OCI-LY1 (cell line): ENCODE results near the gene GRM7.

Source experiments
- H2AFZ ChIP-seq: fragments of 200-600 bp; sonication (generic), shearing (Covaris generic); 2 replicates; pipeline ENCODE4 v1.6.0; 2014; ENCODE audit warnings: antibody characterized with exemption, mild to moderate bottlenecking, low read length
- H3F3A ChIP-seq: fragments of 200-600 bp; sonication (generic), shearing (Covaris generic); 2 replicates; pipeline ENCODE4 v1.6.0; 2014; ENCODE audit warnings: mild to moderate bottlenecking, antibody characterized with exemption, low read length, moderate library complexity; ENCODE audit not compliant: insufficient read depth
- H3K27ac ChIP-seq: fragments of 200-600 bp; sonication (generic); 2 replicates; pipeline ENCODE4 v1.5.1; 2014; ENCODE audit warnings: low read length, mixed run types, mild to moderate bottlenecking, low read depth; ENCODE audit not compliant: poor library complexity, severe bottlenecking
- H3K27me3 ChIP-seq: fragments of 200-600 bp; sonication (generic); 2 replicates; pipeline ENCODE4 v1.6.0; 2014; ENCODE audit warnings: antibody characterized with exemption, mild to moderate bottlenecking, low read length, moderate library complexity; ENCODE audit not compliant: insufficient read depth
- H3K36me3 ChIP-seq: fragments of 200-600 bp; sonication (generic); 2 replicates; pipeline ENCODE4 v1.6.1; 2014; ENCODE audit warnings: mild to moderate bottlenecking, antibody characterized with exemption, low read length, moderate library complexity, mixed read lengths; ENCODE audit not compliant: insufficient read depth
- H3K4me1 ChIP-seq: fragments of 200-600 bp; sonication (generic); 2 replicates; pipeline ENCODE4 v1.5.1; 2014; ENCODE audit warnings: mild to moderate bottlenecking, low read length, moderate library complexity; ENCODE audit not compliant: insufficient read depth, severe bottlenecking
- H3K4me2 ChIP-seq: fragments of 200-600 bp; sonication (generic), shearing (Covaris generic); 2 replicates; pipeline ENCODE4 v1.6.1; 2014; ENCODE audit warnings: low read length
- H3K4me3 ChIP-seq: fragments of 200-600 bp; sonication (generic); 2 replicates; pipeline ENCODE4 v1.5.1; 2014; ENCODE audit warnings: low read length, low read depth, mild to moderate bottlenecking, mixed read lengths; ENCODE audit not compliant: poor library complexity, severe bottlenecking
- H3K79me2 ChIP-seq: fragments of 200-600 bp; shearing (Covaris generic); 2 replicates; pipeline ENCODE4 v1.6.1; 2016; ENCODE audit warnings: mixed run types, low read length, mixed read lengths; ENCODE audit not compliant: insufficient read depth
- H3K9ac ChIP-seq: fragments of 200-600 bp; sonication (generic), shearing (Covaris generic); 2 replicates; pipeline ENCODE4 v1.6.1; 2014; ENCODE audit warnings: mild to moderate bottlenecking, low read length, mixed read lengths
- H3K9me2 ChIP-seq: fragments of 200-600 bp; sonication (generic), shearing (Covaris generic); 2 replicates; pipeline ENCODE4 v1.6.1; 2014; ENCODE audit warnings: low read depth, mild to moderate bottlenecking, low read length, mixed read lengths
- H3K9me3 ChIP-seq: fragments of 200-600 bp; shearing (Covaris generic); 2 replicates; pipeline ENCODE4 v1.6.1; 2014; ENCODE audit warnings: low read length, mixed read lengths
- H4K20me1 ChIP-seq: fragments of 200-600 bp; sonication (generic), shearing (Covaris generic); 2 replicates; pipeline ENCODE4 v1.6.0; 2016; ENCODE audit warnings: mild to moderate bottlenecking, low read length; ENCODE audit not compliant: insufficient read depth
- EZH2 ChIP-seq: fragments of 200-600 bp; sonication (generic), shearing (Covaris generic); IDR thresholded peaks from 2 replicates; pipeline ENCODE4 v1.8.0; 2017; ENCODE audit warnings: borderline replicate concordance, mixed run types, mild to moderate bottlenecking, antibody characterized with exemption, low read length, moderate library complexity, mixed read lengths
- TF ChIP-seq, protein P1 (sequence below): fragments of 200-600 bp; sonication (generic), shearing (Covaris generic); IDR thresholded peaks from 2 replicates; pipeline ENCODE4 v1.5.1; 2017; ENCODE audit warnings: mild to moderate bottlenecking, antibody characterized with exemption, low read length, moderate library complexity, mixed read lengths

GRM7 gene

DNA sequence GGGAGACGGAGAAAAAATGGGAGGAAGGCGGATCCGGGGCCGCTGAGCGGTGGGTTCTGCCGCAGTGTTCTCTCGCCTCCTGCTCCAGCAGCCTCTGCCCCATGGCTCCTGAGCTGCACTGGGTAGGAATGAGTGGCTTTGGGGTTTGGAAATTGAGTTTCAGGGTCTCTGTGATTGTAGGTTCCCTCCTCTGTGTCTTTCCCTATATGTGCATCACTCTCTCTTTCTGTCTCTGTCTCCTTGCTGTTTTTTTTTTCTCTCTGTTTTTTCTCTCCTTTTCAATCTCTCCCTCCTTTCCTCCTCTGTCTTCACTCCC lies 1.9 kb downstream of the GRM7 start:
- Histone ChIP-seq H3K79me2 (no peaks in the 10 kb centered on the region), H3K9ac (no peak overlapping the region), H3K9me2 (no peaks in the 10 kb centered on the region), H3F3A (no peaks in the 10 kb centered on the region), H3K4me3 (no peak overlapping the region), H2AFZ (no peak overlapping the region), H3K27ac (no peak overlapping the region), H4K20me1 (no peaks in the 10 kb centered on the region), H3K27me3 (no peaks in the 10 kb centered on the region), H3K4me1 (no peaks in the 10 kb centered on the region), H3K4me2 (no peak overlapping the region), H3K36me3 (no peaks in the 10 kb centered on the region), H3K9me3 (no peaks in the 10 kb centered on the region)
- TF ChIP-seq EZH2, result no peak
- TF ChIP-seq, protein P1, sequence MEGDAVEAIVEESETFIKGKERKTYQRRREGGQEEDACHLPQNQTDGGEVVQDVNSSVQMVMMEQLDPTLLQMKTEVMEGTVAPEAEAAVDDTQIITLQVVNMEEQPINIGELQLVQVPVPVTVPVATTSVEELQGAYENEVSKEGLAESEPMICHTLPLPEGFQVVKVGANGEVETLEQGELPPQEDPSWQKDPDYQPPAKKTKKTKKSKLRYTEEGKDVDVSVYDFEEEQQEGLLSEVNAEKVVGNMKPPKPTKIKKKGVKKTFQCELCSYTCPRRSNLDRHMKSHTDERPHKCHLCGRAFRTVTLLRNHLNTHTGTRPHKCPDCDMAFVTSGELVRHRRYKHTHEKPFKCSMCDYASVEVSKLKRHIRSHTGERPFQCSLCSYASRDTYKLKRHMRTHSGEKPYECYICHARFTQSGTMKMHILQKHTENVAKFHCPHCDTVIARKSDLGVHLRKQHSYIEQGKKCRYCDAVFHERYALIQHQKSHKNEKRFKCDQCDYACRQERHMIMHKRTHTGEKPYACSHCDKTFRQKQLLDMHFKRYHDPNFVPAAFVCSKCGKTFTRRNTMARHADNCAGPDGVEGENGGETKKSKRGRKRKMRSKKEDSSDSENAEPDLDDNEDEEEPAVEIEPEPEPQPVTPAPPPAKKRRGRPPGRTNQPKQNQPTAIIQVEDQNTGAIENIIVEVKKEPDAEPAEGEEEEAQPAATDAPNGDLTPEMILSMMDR, result no peak

DNA sequence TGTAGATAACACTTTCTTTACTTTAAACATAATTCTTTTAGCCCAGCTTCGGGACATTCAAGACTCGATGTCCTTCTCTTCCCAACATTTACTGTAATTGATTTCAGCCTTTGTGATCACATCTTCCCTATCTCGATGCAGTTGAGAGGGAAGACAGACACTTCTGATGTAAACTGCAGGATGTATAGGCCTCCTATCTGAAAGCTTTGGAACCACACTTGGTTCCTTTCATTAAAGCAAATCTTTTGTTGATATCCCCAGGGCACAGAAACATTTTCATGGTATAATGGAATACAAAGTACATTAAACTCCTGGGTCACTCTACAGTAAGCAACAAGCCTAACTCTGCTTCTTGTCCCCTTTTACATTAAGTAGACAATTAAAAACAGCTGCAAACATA lies 6.4 kb downstream of the GRM7 start:
- Histone ChIP-seq H3K79me2 (no peaks in the 10 kb centered on the region), H3K4me1 (no peaks in the 10 kb centered on the region), H3K9me2 (no peaks in the 10 kb centered on the region), H3F3A (no peaks in the 10 kb centered on the region), H3K27me3 (no peaks in the 10 kb centered on the region), H3K9me3 (no peaks in the 10 kb centered on the region), H3K4me3 (no peak overlapping the region), H3K27ac (no peak overlapping the region), H3K36me3 (no peaks in the 10 kb centered on the region), H3K4me2 (no peak overlapping the region), H3K9ac (no peak overlapping the region), H2AFZ (no peak overlapping the region), H4K20me1 (no peaks in the 10 kb centered on the region)
- TF ChIP-seq EZH2, result no peak
- TF ChIP-seq, protein P1, result no peak

GRCh38 chr3:6878731-6879130 lies 17.8 kb downstream of the GRM7 start:
- Histone ChIP-seq H3K36me3 (no peaks in the 10 kb centered on the region), H4K20me1 (no peaks in the 10 kb centered on the region), H3K9ac (no peak overlapping the region), H3K4me3 (no peak overlapping the region), H3K4me1 (no peaks in the 10 kb centered on the region), H3K27ac (no peak overlapping the region), H2AFZ (no peak overlapping the region), H3K27me3 (no peaks in the 10 kb centered on the region), H3F3A (no peaks in the 10 kb centered on the region), H3K79me2 (no peaks in the 10 kb centered on the region), H3K9me3 (no peaks in the 10 kb centered on the region), H3K9me2 (no peaks in the 10 kb centered on the region), H3K4me2 (no peak overlapping the region)
- TF ChIP-seq, protein P1, result no peak
- TF ChIP-seq EZH2, result no peak
